Aorta (tissue), 5 donors: ENCODE results near the gene CEP95. TPM values are rescaled to one million over a fixed set of nuclear protein-coding genes. Genes with fewer than 3 reads are reported as not detected.
"Not testable (repeated sequence)": the region's sequence is repeated elsewhere in the genome, so short reads cannot be mapped to it uniquely, and the experiment has no call there.

Source experiments
- ATAC-seq: fragments of 200-7000 bp; cut with Tn5 transposase; one replicate; pipeline ENCODE4 v1.9.1; 2022; ENCODE audit warnings: moderate library complexity; ENCODE audit not compliant: low FRiP score
- DNase-seq, 2 donors: peaks; one replicate each; pipeline ENCODE4 v3.0.0-alpha.2; 2020
- H3K27ac ChIP-seq, 2 donors: one replicate each; pipeline ENCODE4 v1.5.1; 2013; ENCODE audit warnings: low read length in 2 of 2, mild to moderate bottlenecking in 2 of 2, moderate library complexity in 2 of 2, control low read depth in 1 of 2, inconsistent platforms in 1 of 2, low read depth in 1 of 2
- H3K27me3 ChIP-seq, 2 donors: one replicate each; pipeline ENCODE4 v1.6.1; 2013; ENCODE audit warnings: control low read depth in 1 of 2, low read length in 1 of 2, mild to moderate bottlenecking in 1 of 2, moderate library complexity in 1 of 2; ENCODE audit not compliant: insufficient read depth in 2 of 2, control insufficient read depth in 1 of 2
- H3K36me3 ChIP-seq, 2 donors: one replicate each; pipeline ENCODE4 v1.6.1; 2013; ENCODE audit warnings: control low read depth in 1 of 2, low read length in 1 of 2, mild to moderate bottlenecking in 1 of 2; ENCODE audit not compliant: insufficient read depth in 2 of 2, control insufficient read depth in 1 of 2
- H3K4me1 ChIP-seq, 2 donors: one replicate each; pipeline ENCODE4 v1.6.1; 2013; ENCODE audit warnings: low read length in 2 of 2, control low read depth in 1 of 2, mild to moderate bottlenecking in 1 of 2, moderate library complexity in 1 of 2; ENCODE audit not compliant: insufficient read depth in 2 of 2, control insufficient read depth in 1 of 2
- H3K4me3 ChIP-seq, 2 donors: one replicate each; pipeline ENCODE4 v1.5.1; 2013; ENCODE audit warnings: low read length in 2 of 2, control low read depth in 1 of 2, mild to moderate bottlenecking in 1 of 2
- H3K9me3 ChIP-seq: one replicate; pipeline ENCODE4 v1.6.1; 2013; ENCODE audit warnings: mild to moderate bottlenecking, low read length; ENCODE audit not compliant: control insufficient read depth
- WGBS, 2 donors: extraction: QIAGEN DNeasy Blood & Tissue Kit; methylation state at CpG; one replicate each; pipeline ENCODE4 v1.1.7; 2013; 5-methylcytosine and 5-hydroxymethylcytosine counted together
- intact Hi-C, 2 donors: fragments of 100-400 bp; cut with DNase I; formaldehyde crosslinking; loops; one replicate each; pipeline versions ENCODE4 v1.14.2 to v1.15.0; 2022
- long read RNA-seq, 2 donors: library from polyadenylated mRNA; unstranded; transcript quantifications; one replicate each; pipeline ENCODE4 v2.0.0, GENCODE V29; 2020 to 2021
- polyA plus RNA-seq, 2 donors: library from polyadenylated mRNA; stranded (reverse); fragments of 200-250 nt; gene quantifications; one replicate each; pipeline ENCODE4 v1.2.3, GENCODE V29; 2013
- total RNA-seq, 2 donors: library from RNA; stranded (reverse); fragmentation: NEBNext Ultra II Directional; extraction: Animal tissue kit (Norgen Biotek cat#: 25700); gene quantifications; one replicate each; pipeline ENCODE4 v1.2.1, GENCODE V29; 2021
- donor health status: healthy with polysubstance abuse.
- donor health status: Bipolar disorder and iron deficiency.
- donor health status: DM: no; HTN: no; CAD: no.
- donor health status: DM: no; HTN: no; CAD: no.
- donor health status: DM: yes; HTN: yes; CAD: no.

The CEP95 gene
- total RNA-seq (10 to 100 TPM; 39.7 to 49.8 TPM), polyA plus RNA-seq (10 to 100 TPM; 22.7 to 96.4 TPM)
- long read RNA-seq, donor 1, partial matches to known transcripts: 12 of 34 reads
- long read RNA-seq, donor 1, other reads (novel, unspliced or antisense): 20 of 34 reads
- long read RNA-seq, donor 2, partial matches to known transcripts: 2 of 17 reads
- long read RNA-seq, donor 2, other reads (novel, unspliced or antisense): 11 of 17 reads

- Histone ChIP-seq H3K27me3 (peaks cover 0 to 1% of the 10 kb centered on the region in 2 donors), H3K4me1 (no peaks in the 10 kb centered on the region), H3K36me3 (peaks cover 2 to 4% of the 10 kb centered on the region in 2 donors), H3K27ac (peak within 1 kb of the TSS; percentile 73 to 95), H3K4me3 (peak within 1 kb of the TSS; percentile 62 to 89), H3K9me3 (no peaks in the 10 kb centered on the region)
- intact Hi-C loops: loop anchor here in 1 of 2 donors (5.0 to 10.0 kb wide), 3 partner anchors 156 to 679 kb away; partner anchors contain the start of genes FTSJ3, PSMC5 and SMURF2
- peak; percentile 92 for ATAC-seq
- WGBS, 2 donors: 0% methylated on average over 77 of the region's 77 CpGs
- peak; percentile 97 for DNase-seq
Observed at GRCh38 chr17:64506576-64507412, at the start of gene CEP95. TSS of gene CEP95 (plus strand) at chr17:64506977. CDS start at chr17:64507098, 121 bp downstream.

- intact Hi-C loops: no loop called here
- no peak for ATAC-seq
- no peaks in the 10 kb centered on the region for H3K27me3 ChIP-seq
- 42 to 51% methylated on average over 7 of the region's 7 CpGs for WGBS, 2 donors
- no peak overlapping the region for H3K27ac ChIP-seq
- no peaks in the 10 kb centered on the region for H3K4me1 ChIP-seq
- H3K9me3 ChIP-seq: no peaks in the 10 kb centered on the region
- no peak for DNase-seq
- no peaks in the 10 kb centered on the region for H3K36me3 ChIP-seq
- H3K4me3 ChIP-seq: no peak overlapping the region
Observed at GRCh38 chr17:64457156-64457555, 49.6 kb upstream of the CEP95 start.

- H3K4me1 ChIP-seq: no peaks in the 10 kb centered on the region
- DNase-seq: no peak
- H3K4me3 ChIP-seq: no peak overlapping the region
- no peaks in the 10 kb centered on the region for H3K36me3 ChIP-seq
- ATAC-seq: peak; percentile 26
- no peak overlapping the region for H3K27ac ChIP-seq
- whole genome bisulfite sequencing, 2 donors: 91% methylated on average over 8 of the region's 8 CpGs
- no peaks in the 10 kb centered on the region for H3K9me3 ChIP-seq
- intact Hi-C loops: no loop called here
- no peaks in the 10 kb centered on the region for H3K27me3 ChIP-seq
Observed at GRCh38 chr17:64458756-64459155, 48.0 kb upstream of the CEP95 start.

GRCh38 chr17:64459284-64459747, 47.5 kb upstream of the CEP95 start:
- Histone ChIP-seq H3K36me3 (no peaks in the 10 kb centered on the region), H3K4me3 (no peak overlapping the region), H3K4me1 (no peaks in the 10 kb centered on the region), H3K27me3 (no peaks in the 10 kb centered on the region), H3K9me3 (no peaks in the 10 kb centered on the region), H3K27ac (no peak overlapping the region)
- DNase-seq (no peak), ATAC-seq (no peak)
- 79 to 88% methylated on average over 6 of the region's 6 CpGs for WGBS, 2 donors
- intact Hi-C loops: no loop called here

- DNase-seq, intact Hi-C loops, H3K4me1 ChIP-seq, H3K4me3 ChIP-seq, H3K9me3 ChIP-seq, H3K27me3 ChIP-seq, H3K27ac ChIP-seq, H3K36me3 ChIP-seq, ATAC-seq: not testable (repeated sequence)
- 97 to 99% methylated on average over 7 of the region's 7 CpGs for WGBS, 2 donors
Observed at GRCh38 chr17:64459818-64460217, 47.0 kb upstream of the CEP95 start.

GRCh38 chr17:64460955-64461354, 45.8 kb upstream of the CEP95 start:
- Histone ChIP-seq H3K4me3 (no peak overlapping the region), H3K27me3 (no peaks in the 10 kb centered on the region), H3K27ac (no peak overlapping the region), H3K36me3 (no peaks in the 10 kb centered on the region), H3K4me1 (no peaks in the 10 kb centered on the region), H3K9me3 (no peaks in the 10 kb centered on the region)
- ATAC-seq (no peak), DNase-seq (no peak)
- intact Hi-C loops: no loop called here
- WGBS, 2 donors: 67 to 69% methylated on average over 8 of the region's 8 CpGs

GRCh38 chr17:64461788-64462187, 45.0 kb upstream of the CEP95 start:
- intact Hi-C loops: no loop called here
- ATAC-seq (no peak), DNase-seq (no peak)
- Histone ChIP-seq H3K4me3 (no peak overlapping the region), H3K9me3 (no peaks in the 10 kb centered on the region), H3K27me3 (no peaks in the 10 kb centered on the region), H3K27ac (no peak overlapping the region), H3K36me3 (no peaks in the 10 kb centered on the region), H3K4me1 (no peaks in the 10 kb centered on the region)
- 74 to 82% methylated on average over 6 of the region's 6 CpGs for WGBS, 2 donors

GRCh38 chr17:64466019-64466735, 40.6 kb upstream of the CEP95 start:
- H3K9me3 ChIP-seq: no peaks in the 10 kb centered on the region
- WGBS, 2 donors: 51 to 56% methylated on average over 9 of the region's 9 CpGs
- no peak overlapping the region for H3K27ac ChIP-seq
- intact Hi-C loops: no loop called here
- H3K4me1 ChIP-seq: no peaks in the 10 kb centered on the region
- DNase-seq: no peak
- H3K4me3 ChIP-seq: no peak overlapping the region
- ATAC-seq: no peak
- no peaks in the 10 kb centered on the region for H3K27me3 ChIP-seq
- H3K36me3 ChIP-seq: no peaks in the 10 kb centered on the region
